Measurements from ENCODE around the gene PDLIM3.
"Not testable (repeated sequence)": the region's sequence is repeated elsewhere in the genome, so short reads cannot be mapped to it uniquely, and the experiment has no call there.

Gene PDLIM3

DNA sequence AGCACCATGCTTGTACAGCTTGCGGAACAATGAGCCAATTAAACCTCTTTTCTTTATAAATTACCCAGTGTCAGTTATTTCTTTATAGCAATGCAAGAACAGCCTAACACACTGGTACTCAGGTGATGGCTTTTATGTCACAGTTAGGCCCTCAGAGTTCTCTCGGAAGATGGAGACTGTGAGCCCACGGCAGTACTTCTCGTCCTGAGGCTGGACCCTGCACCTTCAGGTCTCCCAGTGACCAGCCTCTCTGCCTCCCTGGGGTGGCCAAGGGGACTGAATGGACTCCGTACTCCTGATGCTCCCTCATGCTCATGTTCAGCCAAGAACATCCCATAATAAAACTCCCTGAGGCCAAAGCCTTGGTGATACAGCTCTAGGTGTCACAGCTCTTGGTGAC, 25.0 kb upstream of the PDLIM3 start:
- H3K9ac ChIP-seq (ENCODE audit: low read length), result no peak overlapping the region
- no peaks in the 10 kb centered on the region for H4K20me1 ChIP-seq (ENCODE audit: low read depth, low read length)
- no peaks in the 10 kb centered on the region for H3K79me2 ChIP-seq (ENCODE audit: insufficient read depth, low read length)
- no peaks in the 10 kb centered on the region for H3K9me2 ChIP-seq (replicated peaks; ENCODE audit: insufficient read depth, low read length)
- H3K4me2 ChIP-seq (ENCODE audit: low read depth, low read length, poor library complexity, severe bottlenecking), result no peak overlapping the region
- no peak overlapping the region for H3K27ac ChIP-seq (ENCODE audit: low read depth, low read length)
- H3K36me3 ChIP-seq (ENCODE audit: low read length), result no peaks in the 10 kb centered on the region
- H2AFZ ChIP-seq (ENCODE audit: low read depth, low read length, severe bottlenecking), result no peak overlapping the region
- no peak overlapping the region for H3K4me3 ChIP-seq (ENCODE audit: insufficient read depth, low read length, poor library complexity, severe bottlenecking)
- no peaks in the 10 kb centered on the region for H3K9me3 ChIP-seq (ENCODE audit: insufficient read depth, low read length)
- TF ChIP-seq EZH2phosphoT487 (conservative IDR thresholded peaks at IDR 0.05; ENCODE audit: low read length), result no peak
- TF ChIP-seq, protein P1, sequence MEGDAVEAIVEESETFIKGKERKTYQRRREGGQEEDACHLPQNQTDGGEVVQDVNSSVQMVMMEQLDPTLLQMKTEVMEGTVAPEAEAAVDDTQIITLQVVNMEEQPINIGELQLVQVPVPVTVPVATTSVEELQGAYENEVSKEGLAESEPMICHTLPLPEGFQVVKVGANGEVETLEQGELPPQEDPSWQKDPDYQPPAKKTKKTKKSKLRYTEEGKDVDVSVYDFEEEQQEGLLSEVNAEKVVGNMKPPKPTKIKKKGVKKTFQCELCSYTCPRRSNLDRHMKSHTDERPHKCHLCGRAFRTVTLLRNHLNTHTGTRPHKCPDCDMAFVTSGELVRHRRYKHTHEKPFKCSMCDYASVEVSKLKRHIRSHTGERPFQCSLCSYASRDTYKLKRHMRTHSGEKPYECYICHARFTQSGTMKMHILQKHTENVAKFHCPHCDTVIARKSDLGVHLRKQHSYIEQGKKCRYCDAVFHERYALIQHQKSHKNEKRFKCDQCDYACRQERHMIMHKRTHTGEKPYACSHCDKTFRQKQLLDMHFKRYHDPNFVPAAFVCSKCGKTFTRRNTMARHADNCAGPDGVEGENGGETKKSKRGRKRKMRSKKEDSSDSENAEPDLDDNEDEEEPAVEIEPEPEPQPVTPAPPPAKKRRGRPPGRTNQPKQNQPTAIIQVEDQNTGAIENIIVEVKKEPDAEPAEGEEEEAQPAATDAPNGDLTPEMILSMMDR (IDR thresholded peaks at IDR 0.05; ENCODE audit: insufficient read depth, low read length, poor library complexity, severe bottlenecking), result no peak
- no peaks in the 10 kb centered on the region for H3K27me3 ChIP-seq (ENCODE audit: low read length)
- no peaks in the 10 kb centered on the region for H3F3A ChIP-seq (ENCODE audit: insufficient read depth)

DNA sequence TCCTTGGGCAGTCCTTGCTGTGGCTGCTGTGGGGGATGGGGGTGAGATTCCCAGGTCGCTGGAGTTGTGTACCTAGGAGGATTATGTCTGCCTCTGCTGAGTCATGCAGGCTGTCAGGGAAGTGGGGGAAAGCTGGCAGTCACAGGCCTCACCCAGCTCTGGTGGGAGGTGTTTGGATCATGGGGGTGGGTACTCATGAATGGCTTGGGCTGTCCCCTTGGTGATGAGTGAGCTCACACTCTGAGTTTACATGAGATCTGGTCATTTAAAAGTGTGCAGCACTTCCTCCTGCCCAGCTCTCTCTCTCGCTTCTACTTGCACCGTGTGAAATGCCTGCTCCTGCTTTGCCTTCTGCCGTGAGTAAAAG, 24.6 kb upstream of the PDLIM3 start:
- TF ChIP-seq EZH2phosphoT487 (conservative IDR thresholded peaks at IDR 0.05; ENCODE audit: low read length), result no peak
- TF ChIP-seq, protein P1 (IDR thresholded peaks at IDR 0.05; ENCODE audit: insufficient read depth, low read length, poor library complexity, severe bottlenecking), result no peak
- Histone ChIP-seq H3K9me3 (ENCODE audit: insufficient read depth, low read length) (no peaks in the 10 kb centered on the region), H4K20me1 (ENCODE audit: low read depth, low read length) (no peaks in the 10 kb centered on the region), H3K9me2 (replicated peaks; ENCODE audit: insufficient read depth, low read length) (no peaks in the 10 kb centered on the region), H3K79me2 (ENCODE audit: insufficient read depth, low read length) (no peaks in the 10 kb centered on the region), H3K27ac (ENCODE audit: low read depth, low read length) (no peak overlapping the region), H3K4me2 (ENCODE audit: low read depth, low read length, poor library complexity, severe bottlenecking) (no peak overlapping the region), H3F3A (ENCODE audit: insufficient read depth) (no peaks in the 10 kb centered on the region), H3K27me3 (ENCODE audit: low read length) (no peaks in the 10 kb centered on the region), H3K9ac (ENCODE audit: low read length) (no peak overlapping the region), H3K36me3 (ENCODE audit: low read length) (no peaks in the 10 kb centered on the region), H2AFZ (ENCODE audit: low read depth, low read length, severe bottlenecking) (no peak overlapping the region), H3K4me3 (ENCODE audit: insufficient read depth, low read length, poor library complexity, severe bottlenecking) (no peak overlapping the region)

DNA sequence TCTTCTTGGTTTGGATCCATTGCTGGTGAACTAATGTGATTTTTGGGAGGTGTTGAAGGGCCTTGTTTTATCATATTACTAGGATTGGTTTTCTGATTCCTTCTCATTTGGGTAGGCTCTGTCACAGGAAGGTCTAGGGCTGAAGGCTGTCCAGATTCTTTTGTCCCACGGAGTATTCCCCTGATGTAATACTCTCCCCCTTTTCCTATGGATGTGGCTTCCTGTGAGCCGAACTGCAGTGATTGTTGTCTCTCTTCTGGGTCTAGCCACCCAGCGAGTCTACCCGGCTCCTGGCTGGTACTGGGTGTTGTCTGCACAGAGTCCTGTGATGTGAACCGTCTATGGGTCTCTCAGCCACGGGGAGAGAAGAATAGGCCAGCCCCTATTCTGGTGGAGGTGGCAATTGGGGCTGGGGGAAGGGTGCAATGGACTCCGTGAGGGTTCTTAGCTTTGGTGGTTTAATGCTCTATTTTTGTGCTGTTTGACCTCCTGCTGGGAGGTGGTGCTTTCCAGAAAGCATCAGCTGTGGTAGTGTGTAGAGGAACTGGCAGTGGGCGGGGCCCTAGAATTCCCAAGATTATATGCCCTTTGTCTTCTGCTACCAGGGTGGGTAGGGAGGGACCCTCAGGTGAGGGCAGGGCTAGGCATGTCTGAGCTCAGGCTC, 24.1 kb upstream of the PDLIM3 start:
- H3K9ac ChIP-seq (ENCODE audit: low read length); H3K27ac ChIP-seq (ENCODE audit: low read depth, low read length); H3F3A ChIP-seq (ENCODE audit: insufficient read depth); H3K79me2 ChIP-seq (ENCODE audit: insufficient read depth, low read length); H2AFZ ChIP-seq (ENCODE audit: low read depth, low read length, severe bottlenecking); H3K4me2 ChIP-seq (ENCODE audit: low read depth, low read length, poor library complexity, severe bottlenecking); H3K9me3 ChIP-seq (ENCODE audit: insufficient read depth, low read length); H3K4me3 ChIP-seq (ENCODE audit: insufficient read depth, low read length, poor library complexity, severe bottlenecking); H3K9me2 ChIP-seq (replicated peaks; ENCODE audit: insufficient read depth, low read length); H3K36me3 ChIP-seq (ENCODE audit: low read length); H4K20me1 ChIP-seq (ENCODE audit: low read depth, low read length); H3K27me3 ChIP-seq (ENCODE audit: low read length): not testable (repeated sequence)

DNA sequence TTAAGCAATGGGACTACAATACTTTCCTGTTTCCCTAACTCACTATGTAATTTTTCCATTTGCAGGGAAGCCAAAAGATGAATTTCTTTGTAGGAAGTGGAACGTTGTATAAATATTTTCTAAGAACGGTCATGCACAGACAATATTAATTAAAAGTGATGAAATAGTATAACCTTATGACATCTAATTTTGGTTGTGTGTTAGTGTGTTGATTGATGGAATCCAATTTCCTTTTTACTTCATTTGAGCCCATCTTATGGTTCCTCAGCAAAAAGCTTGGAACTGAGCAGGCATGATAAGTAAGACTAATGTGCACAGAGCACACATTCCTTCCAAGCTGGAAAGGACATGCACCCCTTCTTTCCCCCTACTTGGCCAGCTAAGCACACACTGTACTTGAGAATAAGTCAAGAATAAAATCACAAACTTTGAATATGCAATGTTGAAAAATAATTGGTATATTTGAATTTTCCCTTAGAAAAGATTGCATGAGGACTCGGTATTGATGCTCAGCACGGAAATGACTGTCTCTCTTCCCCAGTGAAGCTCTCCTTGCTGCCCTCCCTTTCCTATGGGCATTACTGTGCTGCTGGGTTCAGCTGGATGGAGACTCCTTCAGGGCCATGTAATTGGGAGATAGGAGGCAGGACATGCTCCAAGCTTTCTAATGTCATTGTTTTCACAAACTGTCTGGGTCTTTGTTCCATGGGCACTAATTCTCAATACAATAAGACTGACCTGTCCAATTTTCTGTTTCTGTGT, 19.2 kb upstream of the PDLIM3 start:
- no peaks in the 10 kb centered on the region for H3K79me2 ChIP-seq (ENCODE audit: insufficient read depth, low read length)
- H3K9ac ChIP-seq (ENCODE audit: low read length), result no peak overlapping the region
- no peak overlapping the region for H3K4me2 ChIP-seq (ENCODE audit: low read depth, low read length, poor library complexity, severe bottlenecking)
- no peak for TF ChIP-seq EZH2phosphoT487 (conservative IDR thresholded peaks at IDR 0.05; ENCODE audit: low read length)
- TF ChIP-seq, protein P1 (IDR thresholded peaks at IDR 0.05; ENCODE audit: insufficient read depth, low read length, poor library complexity, severe bottlenecking), result no peak
- H3K27me3 ChIP-seq (ENCODE audit: low read length), result no peaks in the 10 kb centered on the region
- H4K20me1 ChIP-seq (ENCODE audit: low read depth, low read length), result no peaks in the 10 kb centered on the region
- H2AFZ ChIP-seq (ENCODE audit: low read depth, low read length, severe bottlenecking), result no peak overlapping the region
- no peak overlapping the region for H3K4me3 ChIP-seq (ENCODE audit: insufficient read depth, low read length, poor library complexity, severe bottlenecking)
- no peaks in the 10 kb centered on the region for H3K9me2 ChIP-seq (replicated peaks; ENCODE audit: insufficient read depth, low read length)
- H3K27ac ChIP-seq (ENCODE audit: low read depth, low read length), result no peak overlapping the region
- no peaks in the 10 kb centered on the region for H3K9me3 ChIP-seq (ENCODE audit: insufficient read depth, low read length)
- H3K36me3 ChIP-seq (ENCODE audit: low read length), result no peaks in the 10 kb centered on the region
- H3F3A ChIP-seq (ENCODE audit: insufficient read depth), result no peaks in the 10 kb centered on the region
